Large intestine (tissue), 3 donors: ENCODE results near the gene FRS2. TPM values are rescaled to one million over a fixed set of nuclear protein-coding genes. Genes with fewer than 3 reads are reported as not detected.

Experiments used
- DNase-seq, 2 donors: peaks; one replicate each; pipeline versions ENCODE4 v3.0.0 to v3.0.0-alpha.2; 2013
- H3K27ac ChIP-seq: one replicate; pipeline ENCODE4 v1.5.1; 2013; ENCODE audit warnings: low read length
- H3K27me3 ChIP-seq: 2 replicates; pipeline ENCODE4 v1.6.1; 2013; ENCODE audit warnings: low read length; ENCODE audit not compliant: control insufficient read depth, insufficient read depth
- H3K36me3 ChIP-seq: 2 replicates; pipeline ENCODE4 v1.6.1; 2013; ENCODE audit warnings: low read length; ENCODE audit not compliant: control insufficient read depth, insufficient read depth
- H3K4me1 ChIP-seq: one replicate; pipeline ENCODE4 v1.6.1; 2013; ENCODE audit warnings: low read length; ENCODE audit not compliant: control insufficient read depth, insufficient read depth
- H3K4me3 ChIP-seq: one replicate; pipeline ENCODE4 v1.5.1; 2013; ENCODE audit warnings: low read length
- H3K9me3 ChIP-seq: one replicate; pipeline ENCODE4 v1.6.1; 2013; ENCODE audit warnings: mild to moderate bottlenecking, low read depth, low read length, moderate library complexity; ENCODE audit not compliant: control insufficient read depth
- WGBS: methylation state at CpG from one replicate; pipeline ENCODE4 v1.1.5; 2013; ENCODE audit warnings: low lambda C conversion rate; ENCODE audit not compliant: insufficient coverage; 5-methylcytosine and 5-hydroxymethylcytosine counted together
- polyA plus RNA-seq: library from polyadenylated mRNA; unstranded; fragments of 120-200 nt; gene quantifications from one replicate; pipeline ENCODE4 v1.2.1, GENCODE V29; 2013

FRS2 gene
- polyA plus RNA-seq, 1 donor, result 30.9 TPM

- Histone ChIP-seq H3K9me3 (no peaks in the 10 kb centered on the region), H3K4me1 (no peaks in the 10 kb centered on the region), H3K27me3 (no peaks in the 10 kb centered on the region), H3K4me3 (no peak overlapping the region), H3K27ac (no peak overlapping the region), H3K36me3 (no peaks in the 10 kb centered on the region)
- no peak for DNase-seq
- WGBS, result no CpG with 5 or more reads among the region's 1 CpG
Measured at GRCh38 chr12:69464428-69464827, 5.8 kb upstream of the FRS2 start.

DNA sequence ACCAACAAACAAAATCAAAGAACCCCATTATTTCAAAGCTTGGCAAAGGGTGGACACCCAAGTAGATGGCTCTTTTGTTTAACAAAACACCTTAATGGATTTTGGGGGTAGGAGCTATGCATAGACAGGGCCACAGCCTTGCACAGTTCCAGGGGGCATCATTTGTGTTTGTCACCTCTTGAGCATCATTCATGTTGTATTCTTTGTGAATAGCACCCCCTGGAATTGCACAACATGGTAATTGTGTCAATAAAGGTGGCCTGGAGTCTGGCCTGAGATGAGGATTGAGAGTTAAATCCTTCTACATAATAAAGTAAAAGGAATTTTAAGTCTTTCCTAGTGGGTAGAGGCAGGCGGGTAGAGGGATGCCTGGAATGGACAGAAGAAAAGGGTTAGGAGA lies 3.3 kb upstream of the FRS2 start:
- Histone ChIP-seq H3K27ac (no peak overlapping the region), H3K27me3 (no peaks in the 10 kb centered on the region), H3K9me3 (no peaks in the 10 kb centered on the region), H3K4me1 (peaks cover 5% of the 10 kb centered on the region), H3K4me3 (no peak overlapping the region), H3K36me3 (no peaks in the 10 kb centered on the region)
- no peak for DNase-seq
- WGBS, result no CpG with 5 or more reads among the region's 1 CpG

DNA sequence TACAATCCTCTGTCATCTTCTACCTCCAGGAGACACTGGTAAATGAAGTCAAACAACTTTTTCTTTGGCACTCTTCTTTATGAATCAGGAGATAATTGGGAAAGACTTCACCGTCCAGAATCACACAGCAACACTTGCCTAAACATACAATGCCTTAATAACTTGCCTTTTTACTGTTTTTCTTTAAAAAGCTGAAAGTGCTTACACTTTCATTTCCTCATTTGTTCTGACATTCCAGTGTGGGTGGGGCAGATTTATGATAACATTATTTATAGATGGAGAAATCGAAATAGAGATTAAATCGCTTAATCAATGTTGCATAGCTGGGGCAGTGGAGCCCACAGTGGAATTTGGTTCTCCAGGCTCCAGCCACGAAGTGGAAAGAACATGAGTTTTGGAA lies 2.8 kb upstream of the FRS2 start:
- peaks cover 7% of the 10 kb centered on the region for H3K4me1 ChIP-seq
- no peaks in the 10 kb centered on the region for H3K9me3 ChIP-seq
- H3K27me3 ChIP-seq, result no peaks in the 10 kb centered on the region
- H3K36me3 ChIP-seq, result no peaks in the 10 kb centered on the region
- no CpG with 5 or more reads among the region's 4 CpGs for WGBS
- H3K27ac ChIP-seq, result no peak overlapping the region
- H3K4me3 ChIP-seq, result no peak overlapping the region
- DNase-seq, result no peak

GRCh38 chr12:69468237-69469026 lies 1.8 kb upstream of the FRS2 start:
- WGBS, result 80% methylated on average over 2 of the region's 7 CpGs
- Histone ChIP-seq H3K27ac (no peak overlapping the region), H3K9me3 (no peaks in the 10 kb centered on the region), H3K27me3 (no peaks in the 10 kb centered on the region), H3K4me3 (no peak overlapping the region), H3K4me1 (peaks cover 7% of the 10 kb centered on the region), H3K36me3 (no peaks in the 10 kb centered on the region)
- no peak for DNase-seq

GRCh38 chr12:69469854-69470188 lies 367 bp upstream of the FRS2 start:
- H3K27me3 ChIP-seq, result no peaks in the 10 kb centered on the region
- 6% methylated on average over 3 of the region's 10 CpGs for WGBS
- no peaks in the 10 kb centered on the region for H3K36me3 ChIP-seq
- H3K4me1 ChIP-seq, result peaks cover 7% of the 10 kb centered on the region
- DNase-seq, result no peak
- H3K4me3 ChIP-seq, result peak overlapping the region; percentile 84
- peak overlapping the region; percentile 87 for H3K27ac ChIP-seq
- no peaks in the 10 kb centered on the region for H3K9me3 ChIP-seq

DNA sequence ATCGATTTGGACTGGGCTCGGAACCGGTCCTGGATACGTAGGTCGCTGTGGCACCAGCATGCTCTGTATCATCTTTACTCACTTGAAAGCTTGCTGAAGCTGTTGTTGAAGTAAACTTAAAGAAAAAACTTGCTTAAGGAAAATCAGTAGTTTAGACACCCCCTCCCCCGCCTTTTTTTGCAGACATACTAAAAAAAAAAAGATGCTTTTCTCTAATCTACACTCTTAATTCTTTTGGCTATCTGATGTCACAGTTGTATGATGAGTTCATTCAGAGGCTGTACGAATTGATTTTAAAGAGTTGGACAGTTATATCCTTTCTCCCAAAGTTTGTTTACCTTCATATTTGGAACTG lies 865 bp downstream of the FRS2 start:
- H3K27ac ChIP-seq, result no peak overlapping the region
- H3K9me3 ChIP-seq, result no peaks in the 10 kb centered on the region
- H3K36me3 ChIP-seq, result no peaks in the 10 kb centered on the region
- no peak for DNase-seq
- H3K4me3 ChIP-seq, result peak overlapping the region; percentile 84
- no peaks in the 10 kb centered on the region for H3K27me3 ChIP-seq
- H3K4me1 ChIP-seq, result peaks cover 16% of the 10 kb centered on the region
- WGBS, result 13% methylated on average over 1 of the region's 7 CpGs

- no peak for DNase-seq
- H3K27ac ChIP-seq, result no peak overlapping the region
Measured at GRCh38 chr12:69471667-69472385, 1.6 kb downstream of the FRS2 start.

DNA sequence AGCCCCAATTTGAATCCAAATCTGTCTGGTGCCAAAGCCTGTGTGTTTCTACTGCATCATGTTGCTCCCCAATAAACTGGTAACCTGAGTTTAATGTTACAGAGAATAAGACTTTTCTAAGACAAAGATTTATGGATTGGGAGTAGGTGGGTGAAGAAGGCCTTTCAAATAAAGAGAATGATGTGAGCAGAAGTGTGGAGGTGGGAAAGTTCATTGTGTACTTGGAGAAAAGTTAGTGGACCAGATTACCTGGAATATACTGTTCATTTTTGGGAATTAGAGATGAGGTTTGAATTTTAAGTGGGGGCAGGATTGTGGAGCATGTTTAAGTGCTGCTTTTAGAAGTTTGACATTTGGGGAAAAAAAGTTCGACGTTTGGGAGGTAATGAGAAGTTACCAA lies 3.1 kb downstream of the FRS2 start:
- H3K27me3 ChIP-seq, result no peaks in the 10 kb centered on the region
- DNase-seq, result no peak
- no peak overlapping the region for H3K4me3 ChIP-seq
- no peak overlapping the region for H3K27ac ChIP-seq
- peaks cover 21% of the 10 kb centered on the region for H3K4me1 ChIP-seq
- no peaks in the 10 kb centered on the region for H3K36me3 ChIP-seq
- no peaks in the 10 kb centered on the region for H3K9me3 ChIP-seq
- WGBS, result no CpG with 5 or more reads among the region's 2 CpGs

More at GRCh38 chr12:69471667-69472385, 1.6 kb downstream of the FRS2 start:
- Histone ChIP-seq H3K27me3 (no peaks in the 10 kb centered on the region), H3K9me3 (no peaks in the 10 kb centered on the region), H3K4me3 (peak overlapping the region; percentile 84), H3K4me1 (peaks cover 21% of the 10 kb centered on the region), H3K36me3 (no peaks in the 10 kb centered on the region)
- 38% methylated on average over 3 of the region's 5 CpGs for WGBS

GRCh38 chr12:69474456-69474855 lies 4.3 kb downstream of the FRS2 start:
- no peak overlapping the region for H3K27ac ChIP-seq
- 20% methylated on average over 1 of the region's 2 CpGs for WGBS

GRCh38 chr12:69475237-69475975 lies 5.2 kb downstream of the FRS2 start:
- Histone ChIP-seq H3K4me3 (no peak overlapping the region), H3K4me1 (peaks cover 21% of the 10 kb centered on the region), H3K36me3 (no peaks in the 10 kb centered on the region), H3K9me3 (no peaks in the 10 kb centered on the region), H3K27me3 (no peaks in the 10 kb centered on the region), H3K27ac (peak overlapping the region; percentile 41)
- peak; percentile 35 to 41 for DNase-seq
- 94% methylated on average over 3 of the region's 7 CpGs for WGBS

More at GRCh38 chr12:69474456-69474855, 4.3 kb downstream of the FRS2 start:
- Histone ChIP-seq H3K9me3 (no peaks in the 10 kb centered on the region), H3K27me3 (no peaks in the 10 kb centered on the region), H3K4me1 (peaks cover 21% of the 10 kb centered on the region), H3K4me3 (no peak overlapping the region), H3K36me3 (no peaks in the 10 kb centered on the region)
- DNase-seq, result no peak
